Measurements from ENCODE around the gene ADAMTS13.

Gene ADAMTS13

DNA sequence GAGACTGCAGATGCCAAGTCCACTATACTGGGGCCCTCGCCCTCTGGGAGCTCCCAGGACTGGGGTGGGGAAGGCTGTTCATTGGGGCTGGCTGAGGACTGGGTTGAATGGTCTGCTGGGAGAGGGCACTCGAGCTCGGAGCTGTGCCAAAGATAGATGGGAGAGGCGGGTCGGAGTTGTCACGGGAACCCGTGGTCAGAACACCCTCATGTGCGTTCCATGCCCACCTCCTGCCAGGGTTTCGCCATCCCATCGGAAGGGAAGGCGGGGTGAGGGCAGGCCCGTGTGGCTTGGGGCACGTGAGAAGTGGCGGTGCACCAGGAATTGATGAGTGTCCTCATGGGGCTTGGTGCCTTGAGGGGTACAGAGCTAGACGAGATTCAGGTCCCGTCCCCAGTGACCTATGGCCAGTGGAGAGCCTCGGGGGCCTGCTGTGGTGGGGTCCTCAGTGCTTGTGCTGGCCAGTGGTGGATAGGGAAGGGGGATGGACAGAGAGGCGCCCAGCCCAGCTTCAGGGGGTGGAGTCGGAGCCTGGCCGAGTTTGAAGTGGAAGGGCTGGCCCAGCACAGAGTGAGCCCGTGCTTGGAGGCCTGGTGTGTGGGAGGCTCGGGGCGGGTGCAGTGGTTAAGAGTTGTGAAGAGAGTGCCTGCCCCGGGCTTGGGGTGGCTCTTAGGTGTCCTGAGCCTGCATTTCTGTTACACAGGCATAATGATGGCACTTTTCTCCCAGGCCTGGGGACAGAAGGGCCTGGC is 41.9 kb downstream of the ADAMTS13 start:
- H3K4me3 Mint-ChIP-seq = peak overlapping the region in 1 of 3 experiments; percentile 26
- H3K27me3 Mint-ChIP-seq (ENCODE audit: low read depth) = no peaks in the 10 kb centered on the region
- H3K4me1 Mint-ChIP-seq = peaks cover 10% of the 10 kb centered on the region
- no peak for TF ChIP-seq CTCF (IDR thresholded peaks at IDR 0.05; ENCODE audit: unreplicated experiment in 3 of 3)
- H3K9me3 Mint-ChIP-seq = no peaks in the 10 kb centered on the region
- no peak overlapping the region for H3K27ac Mint-ChIP-seq
- H3K36me3 Mint-ChIP-seq (ENCODE audit: low read depth) = peaks cover 8% of the 10 kb centered on the region

- Mint-ChIP-seq H3K9me3 (no peaks in the 10 kb centered on the region), H3K27me3 (ENCODE audit: low read depth) (no peaks in the 10 kb centered on the region), H3K4me3 (no peak overlapping the region), H3K27ac (no peak overlapping the region), H3K4me1 (peaks cover 10% of the 10 kb centered on the region), H3K36me3 (ENCODE audit: low read depth) (peaks cover 8% of the 10 kb centered on the region)
- TF ChIP-seq CTCF (IDR thresholded peaks at IDR 0.05; ENCODE audit: unreplicated experiment in 3 of 3) = no peak
Observed at GRCh38 chr9:133464638-133465037, 42.5 kb downstream of the ADAMTS13 start.

DNA sequence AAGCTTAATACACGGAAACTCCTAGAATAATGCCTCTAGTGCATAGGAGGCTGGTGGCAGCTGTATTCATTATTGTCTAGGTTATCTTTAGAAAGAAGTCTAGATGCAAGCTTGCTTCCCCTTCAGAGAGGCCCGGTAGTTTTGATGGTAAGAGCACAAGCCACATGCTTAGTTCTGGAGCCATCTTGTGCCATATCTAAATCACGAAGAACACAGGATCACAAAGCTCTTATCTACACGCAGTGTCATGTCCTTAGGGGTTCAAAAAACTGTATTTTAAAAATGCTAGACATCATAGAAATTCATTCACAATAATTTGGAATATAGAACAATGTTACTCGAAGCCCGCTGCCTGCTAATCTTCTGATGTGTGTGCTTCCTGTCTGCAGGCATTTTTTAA is 43.8 kb downstream of the ADAMTS13 start:
- no peak for TF ChIP-seq CTCF (IDR thresholded peaks at IDR 0.05; ENCODE audit: unreplicated experiment in 3 of 3)
- Mint-ChIP-seq H3K36me3 (ENCODE audit: low read depth) (peaks cover 8% of the 10 kb centered on the region), H3K4me1 (peaks cover 9% of the 10 kb centered on the region), H3K27ac (no peak overlapping the region), H3K9me3 (no peaks in the 10 kb centered on the region), H3K4me3 (no peak overlapping the region), H3K27me3 (ENCODE audit: low read depth) (no peaks in the 10 kb centered on the region)

- Mint-ChIP-seq H3K36me3 (ENCODE audit: low read depth) (peaks cover 8% of the 10 kb centered on the region), H3K27me3 (ENCODE audit: low read depth) (no peaks in the 10 kb centered on the region), H3K4me1 (no peaks in the 10 kb centered on the region), H3K27ac (no peak overlapping the region), H3K4me3 (no peak overlapping the region), H3K9me3 (no peaks in the 10 kb centered on the region)
- TF ChIP-seq CTCF (IDR thresholded peaks at IDR 0.05; ENCODE audit: unreplicated experiment in 3 of 3) = no peak
Observed at GRCh38 chr9:133467101-133467500, 44.9 kb downstream of the ADAMTS13 start.

- H3K9me3 Mint-ChIP-seq = no peaks in the 10 kb centered on the region
- no peak overlapping the region for H3K4me3 Mint-ChIP-seq
- no peaks in the 10 kb centered on the region for H3K27me3 Mint-ChIP-seq (ENCODE audit: low read depth)
- H3K4me1 Mint-ChIP-seq = no peaks in the 10 kb centered on the region
- peaks cover 8% of the 10 kb centered on the region for H3K36me3 Mint-ChIP-seq (ENCODE audit: low read depth)
- no peak for TF ChIP-seq CTCF (IDR thresholded peaks at IDR 0.05; ENCODE audit: unreplicated experiment in 3 of 3)
- no peak overlapping the region for H3K27ac Mint-ChIP-seq
Observed at GRCh38 chr9:133468374-133468773, 46.2 kb downstream of the ADAMTS13 start.

DNA sequence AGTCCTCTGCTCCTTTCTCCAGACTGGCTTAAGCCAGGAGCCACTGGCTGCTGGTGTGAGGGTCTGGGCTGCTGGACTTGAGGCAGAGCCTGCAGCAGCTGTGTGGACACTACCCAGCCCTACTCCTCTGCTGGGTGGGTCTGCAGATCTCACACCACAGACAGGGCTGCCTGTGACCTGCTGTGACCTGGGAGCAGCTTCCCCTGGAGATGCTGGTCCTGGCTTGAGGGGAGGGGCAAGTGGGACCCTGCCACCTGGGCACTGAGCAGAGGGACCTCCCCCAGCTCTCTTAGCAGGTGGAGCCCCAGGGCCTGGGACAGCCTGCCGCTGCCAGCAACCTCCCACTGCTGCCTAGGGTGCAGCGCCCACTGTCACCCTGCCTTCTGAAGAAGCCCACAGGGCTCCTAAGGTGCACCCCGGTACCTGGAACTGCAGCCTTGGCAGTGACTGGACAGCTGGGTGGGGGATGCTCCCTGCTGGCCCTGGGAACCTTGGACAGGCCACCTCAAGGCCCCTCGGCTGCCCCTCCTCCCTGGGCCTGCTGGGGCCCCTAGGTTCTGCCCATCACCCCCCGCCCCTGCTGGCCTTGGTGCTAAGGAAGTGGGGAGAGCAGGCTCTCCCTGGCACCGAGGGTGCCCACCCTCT is 46.7 kb downstream of the ADAMTS13 start:
- Mint-ChIP-seq H3K36me3 (ENCODE audit: low read depth) (peaks cover 8% of the 10 kb centered on the region), H3K9me3 (no peaks in the 10 kb centered on the region), H3K4me3 (no peak overlapping the region), H3K27me3 (ENCODE audit: low read depth) (no peaks in the 10 kb centered on the region), H3K4me1 (no peaks in the 10 kb centered on the region), H3K27ac (no peak overlapping the region)
- no peak for TF ChIP-seq CTCF (IDR thresholded peaks at IDR 0.05; ENCODE audit: unreplicated experiment in 3 of 3)

Data from nephron (organoid).